ENCODE data around the gene C22orf23. TPM values are rescaled to one million over a fixed set of nuclear protein-coding genes. Genes with fewer than 3 reads are reported as not detected.

Gene C22orf23
- total and polyA plus RNA-seq, 2 of the 4 experiments (the other 2 are of a cell fraction), result 0.39 to 0.54 TPM

GRCh38 chr22:37933711-37934376 is 19.6 kb downstream of the C22orf23 start:
- peak overlapping the region; percentile 48 for H3K27ac ChIP-seq (ENCODE audit: insufficient read depth, low read length)
- peak overlapping the region; percentile 75 for H4K91ac ChIP-seq (ENCODE audit: insufficient read depth, low read depth, low read length)
- no peak overlapping the region for H3K4me3 ChIP-seq (ENCODE audit: insufficient read depth, low read depth, low read length)
- H3K79me1 ChIP-seq (ENCODE audit: low read depth in 1 of 2, low read length in 2 of 2), result peaks cover 3 to 40% of the 10 kb centered on the region in 2 experiments; a peak in 3 of 4 replicates
- H3K56ac ChIP-seq (ENCODE audit: extremely low read depth, insufficient read depth, low read length), result no peak overlapping the region
- H3K4me1 ChIP-seq (ENCODE audit: control insufficient read depth, insufficient read depth, low read length), result peaks cover 16% of the 10 kb centered on the region
- H4K5ac ChIP-seq (ENCODE audit: low read depth, low read length), result peak overlapping the region; percentile 10; the same call in 1 of the 2 replicates
- peak overlapping the region; percentile 43; the same call in 1 of the 3 replicates for H2BK15ac ChIP-seq (ENCODE audit: low read depth, low read length)
- H3K4ac ChIP-seq (ENCODE audit: low read depth, low read length), result peak overlapping the region; percentile 66
- peak overlapping the region; percentile 89 for H2AK9ac ChIP-seq (replicated peaks; ENCODE audit: low read depth, low read length, poor library complexity)
- peak overlapping the region; percentile 55 for H2BK120ac ChIP-seq (ENCODE audit: low read depth, low read length)
- dilution Hi-C loops (cut with HindIII; ENCODE audit: low sequenced_read_pairs, unreplicated experiment) (no loop called here), in situ Hi-C loops (cut with MboI; ENCODE audit: low sequenced_read_pairs) (no loop called here), intact Hi-C loops (cut with micrococcal nuclease) (loop anchor here (1.0 to 5.0 kb wide), 3 partner anchors 29 to 117 kb away; no protein-coding TSS in a partner anchor)
- H2BK20ac ChIP-seq (ENCODE audit: low read depth, low read length), result 0 out of 2 replicates have a peak overlapping the region, but pooled peaks have one; percentile 65
- peak overlapping the region; percentile 56 for H2BK5ac ChIP-seq (ENCODE audit: low read depth, low read length, poor library complexity, severe bottlenecking)
- H3K23ac ChIP-seq (ENCODE audit: low read depth, low read length), result 0 out of 2 replicates have a peak overlapping the region, but pooled peaks have one; percentile 33
- H3K14ac ChIP-seq (replicated peaks; ENCODE audit: low read depth, low read length), result peak overlapping the region; percentile 80
- no TSS peak for BruUV-seq (replicated peaks)
- no peaks in the 10 kb centered on the region for H3K27me3 ChIP-seq (ENCODE audit: control insufficient read depth, insufficient read depth, low read length)
- H3K9me3 ChIP-seq (ENCODE audit: control insufficient read depth, insufficient read depth, low read length), result no peaks in the 10 kb centered on the region
- H4K20me1 ChIP-seq (ENCODE audit: insufficient read depth, low read length), result peaks cover 31% of the 10 kb centered on the region
- H3K9ac ChIP-seq (ENCODE audit: low read depth, low read length), result peak overlapping the region; percentile 31; the same call in 1 of the 2 replicates
- 0 out of 2 replicates have a peak overlapping the region, but pooled peaks have one; percentile 37 for H3K4me2 ChIP-seq (ENCODE audit: low read depth, low read length)
- peaks cover 38% of the 10 kb centered on the region for H3K36me3 ChIP-seq (ENCODE audit: control insufficient read depth, insufficient read depth, low read length)
- peak; percentile 73 for TF ChIP-seq SMC3 (IDR thresholded peaks at IDR 0.05; ENCODE audit: low read depth, low read length)
- TF ChIP-seq BHLHE40 (IDR thresholded peaks at IDR 0.05; ENCODE audit: low read depth, low read length), result 0 out of 2 replicates have a peak, but pooled peaks have one; percentile 16
- peak; percentile 20; the same call in 1 of the 2 replicates for TF ChIP-seq USF2 (IDR thresholded peaks at IDR 0.05; ENCODE audit: low read depth, low read length)
- TF ChIP-seq CEBPB (IDR thresholded peaks at IDR 0.05; ENCODE audit: low read depth, low read length), result no peak
- peak; percentile 99 for TF ChIP-seq CTCF (conservative IDR thresholded peaks at IDR 0.05; ENCODE audit: low read depth, low read length)
- peak; percentile 62; the same call in 1 of the 2 replicates for TF ChIP-seq MAZ (IDR thresholded peaks at IDR 0.05; ENCODE audit: borderline replicate concordance, low read depth, low read length)
- no peak for TF ChIP-seq MAFK (IDR thresholded peaks at IDR 0.05; ENCODE audit: low read depth, low read length)
- no peak for TF ChIP-seq CHD1 (IDR thresholded peaks at IDR 0.05; ENCODE audit: low read depth, low read length)
- peak; percentile 68 for TF ChIP-seq RCOR1 (IDR thresholded peaks at IDR 0.05; ENCODE audit: insufficient replicate concordance, low read length)
- TF ChIP-seq RAD21 (IDR thresholded peaks at IDR 0.05; ENCODE audit: low read length), result peak; percentile 69
- peak; percentile 89 for TF ChIP-seq FOS (IDR thresholded peaks at IDR 0.05; ENCODE audit: low read depth, low read length)
- peak; percentile 43; the same call in 1 of the 2 replicates for TF ChIP-seq MXI1 (IDR thresholded peaks at IDR 0.05; ENCODE audit: borderline replicate concordance, low read depth, low read length)
- peak overlapping the region; percentile 72 for H2AFZ ChIP-seq (replicated peaks; ENCODE audit: low read length, poor library complexity)
- peaks cover 8% of the 10 kb centered on the region for H3K9me1 ChIP-seq (ENCODE audit: insufficient read depth, low read length)
- peak overlapping the region in 1 of 2 experiments; percentile 81; a peak in 2 of 4 replicates for H4K8ac ChIP-seq (ENCODE audit: low read depth in 2 of 2, low read length in 2 of 2)
- ChIA-PET POLR2A (ENCODE audit: unreplicated experiment) (no interaction called here), CTCF (interaction anchor here (0.5 to 0.9 kb wide), 4 partner anchors 32 to 48 kb away, joined by 3 to 7 read pairs (median 4); no protein-coding TSS in a partner anchor)
- H3K18ac ChIP-seq (ENCODE audit: low read depth, low read length), result no peak overlapping the region
- peak; percentile 86 for DNase-seq
- peak overlapping the region; percentile 95 for H2AK5ac ChIP-seq (ENCODE audit: low read depth, low read length)
- peak; percentile 99 for ATAC-seq (ENCODE audit: low read depth)
- WGBS, 2 experiments (ENCODE audit: extremely low coverage in 2 of 2, insufficient read length in 1 of 2), result 4% methylated on average over 5 of the region's 13 CpGs; no CpG with 5 or more reads in 1 of the 2 experiments
